Progenitor cell of endocrine pancreas (in vitro differentiated cells): ENCODE measurements around the gene SLC7A14. TPM values are rescaled to one million over a fixed set of nuclear protein-coding genes. Genes with fewer than 3 reads are reported as not detected.
A peak's percentile ranks its signal among the peaks of the same experiment; 100 is the strongest.

Experiments
- DNase-seq: peaks from one replicate; pipeline ENCODE4 v3.0.0; 2021; ENCODE audit warnings: low spot score; ENCODE audit not compliant: unreplicated experiment
- H3K27ac Mint-ChIP-seq: 2 replicates; pipeline ENCODE4 v1.8.0; 2021; ENCODE audit warnings: mild to moderate bottlenecking, moderate library complexity, mixed read lengths
- H3K27me3 Mint-ChIP-seq: 2 replicates; pipeline ENCODE4 v1.8.0; 2021; ENCODE audit warnings: mixed read lengths
- H3K36me3 Mint-ChIP-seq: 2 replicates; pipeline ENCODE4 v1.8.0; 2022; ENCODE audit warnings: mixed read lengths; ENCODE audit not compliant: insufficient read depth
- H3K4me1 Mint-ChIP-seq: 2 replicates; pipeline ENCODE4 v1.8.0; 2021; ENCODE audit warnings: low read depth, mixed read lengths
- H3K4me3 Mint-ChIP-seq: 2 replicates; pipeline ENCODE4 v1.8.0; 2021; ENCODE audit warnings: low read depth, mild to moderate bottlenecking, moderate library complexity, mixed read lengths
- H3K9me3 Mint-ChIP-seq: 2 replicates; pipeline ENCODE4 v1.8.0; 2021; ENCODE audit warnings: low read depth, mixed read lengths
- total RNA-seq: library from RNA; stranded (reverse); gene quantifications from 2 replicates; pipeline ENCODE4 v1.2.1, GENCODE V29; 2021
- TF ChIP-seq, protein P1 (sequence below): fragments of 200-600 bp; sonication (generic); IDR thresholded peaks from one replicate; pipeline ENCODE4 v1.5.0; 2021; ENCODE audit warnings: antibody characterized with exemption, mild to moderate bottlenecking; ENCODE audit not compliant: unreplicated experiment

Gene SLC7A14
- total RNA-seq, 1 donor from 2014 or later, result 1.2 TPM

DNA sequence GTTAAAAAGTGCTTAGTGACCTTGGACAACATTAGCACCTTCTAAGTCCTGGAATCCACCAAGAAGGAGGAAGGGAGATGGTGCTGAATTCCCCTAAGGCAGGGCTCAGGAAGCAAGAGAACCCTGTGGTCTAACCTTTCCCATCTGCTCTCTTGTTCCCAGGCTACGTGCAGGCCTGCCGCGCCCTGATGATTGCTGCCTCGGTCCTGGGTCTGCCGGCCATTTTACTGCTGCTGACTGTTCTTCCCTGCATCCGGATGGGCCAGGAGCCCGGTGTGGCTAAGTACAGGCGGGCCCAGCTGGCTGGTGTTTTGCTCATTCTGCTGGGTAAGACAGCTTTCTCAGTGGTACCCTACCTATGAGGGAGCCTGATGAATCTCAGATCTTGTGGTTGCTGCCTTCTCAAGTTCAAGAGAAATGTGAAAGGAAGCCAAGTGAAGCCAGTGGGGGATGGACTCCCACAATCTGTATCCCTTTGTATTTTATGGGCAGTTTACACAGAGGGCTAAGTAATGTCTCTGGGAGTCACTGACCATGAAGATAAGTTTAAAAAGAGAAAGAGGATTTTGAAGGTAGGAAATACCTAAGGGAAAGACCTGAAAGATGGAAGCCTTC lies 162.8 kb downstream of the SLC7A14 start:
- Mint-ChIP-seq H3K4me3 (no peak overlapping the region), H3K36me3 (peaks cover under 1% of the 10 kb centered on the region), H3K4me1 (peaks cover 23% of the 10 kb centered on the region), H3K27ac (no peak overlapping the region), H3K27me3 (peaks cover 20% of the 10 kb centered on the region), H3K9me3 (no peaks in the 10 kb centered on the region)
- TF ChIP-seq, protein P1, sequence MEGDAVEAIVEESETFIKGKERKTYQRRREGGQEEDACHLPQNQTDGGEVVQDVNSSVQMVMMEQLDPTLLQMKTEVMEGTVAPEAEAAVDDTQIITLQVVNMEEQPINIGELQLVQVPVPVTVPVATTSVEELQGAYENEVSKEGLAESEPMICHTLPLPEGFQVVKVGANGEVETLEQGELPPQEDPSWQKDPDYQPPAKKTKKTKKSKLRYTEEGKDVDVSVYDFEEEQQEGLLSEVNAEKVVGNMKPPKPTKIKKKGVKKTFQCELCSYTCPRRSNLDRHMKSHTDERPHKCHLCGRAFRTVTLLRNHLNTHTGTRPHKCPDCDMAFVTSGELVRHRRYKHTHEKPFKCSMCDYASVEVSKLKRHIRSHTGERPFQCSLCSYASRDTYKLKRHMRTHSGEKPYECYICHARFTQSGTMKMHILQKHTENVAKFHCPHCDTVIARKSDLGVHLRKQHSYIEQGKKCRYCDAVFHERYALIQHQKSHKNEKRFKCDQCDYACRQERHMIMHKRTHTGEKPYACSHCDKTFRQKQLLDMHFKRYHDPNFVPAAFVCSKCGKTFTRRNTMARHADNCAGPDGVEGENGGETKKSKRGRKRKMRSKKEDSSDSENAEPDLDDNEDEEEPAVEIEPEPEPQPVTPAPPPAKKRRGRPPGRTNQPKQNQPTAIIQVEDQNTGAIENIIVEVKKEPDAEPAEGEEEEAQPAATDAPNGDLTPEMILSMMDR, result no peak
- no peak for DNase-seq

DNA sequence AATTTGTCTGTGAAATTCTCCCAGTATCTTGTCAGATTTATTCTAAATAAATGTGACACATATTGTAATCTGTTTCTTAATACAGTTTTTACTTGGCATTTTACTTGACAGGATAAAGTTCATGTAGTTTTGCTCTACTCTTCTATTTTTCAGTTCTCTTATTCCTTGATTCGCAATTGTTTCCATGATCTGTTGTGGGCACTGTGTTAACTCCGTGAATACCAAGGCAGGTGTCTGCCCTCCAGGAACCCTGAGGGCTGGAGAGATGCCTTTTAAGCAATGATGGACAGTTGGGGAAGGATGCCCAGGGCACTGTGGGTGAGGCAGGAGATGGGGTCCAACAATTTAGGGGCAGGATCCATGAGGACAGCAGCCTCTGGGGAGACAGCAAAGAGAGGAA lies 164.1 kb downstream of the SLC7A14 start:
- Mint-ChIP-seq H3K4me1 (peaks cover 22% of the 10 kb centered on the region), H3K27me3 (peaks cover 31% of the 10 kb centered on the region), H3K27ac (no peak overlapping the region), H3K36me3 (no peaks in the 10 kb centered on the region), H3K4me3 (no peak overlapping the region), H3K9me3 (no peaks in the 10 kb centered on the region)
- DNase-seq, result no peak
- TF ChIP-seq, protein P1, result no peak

DNA sequence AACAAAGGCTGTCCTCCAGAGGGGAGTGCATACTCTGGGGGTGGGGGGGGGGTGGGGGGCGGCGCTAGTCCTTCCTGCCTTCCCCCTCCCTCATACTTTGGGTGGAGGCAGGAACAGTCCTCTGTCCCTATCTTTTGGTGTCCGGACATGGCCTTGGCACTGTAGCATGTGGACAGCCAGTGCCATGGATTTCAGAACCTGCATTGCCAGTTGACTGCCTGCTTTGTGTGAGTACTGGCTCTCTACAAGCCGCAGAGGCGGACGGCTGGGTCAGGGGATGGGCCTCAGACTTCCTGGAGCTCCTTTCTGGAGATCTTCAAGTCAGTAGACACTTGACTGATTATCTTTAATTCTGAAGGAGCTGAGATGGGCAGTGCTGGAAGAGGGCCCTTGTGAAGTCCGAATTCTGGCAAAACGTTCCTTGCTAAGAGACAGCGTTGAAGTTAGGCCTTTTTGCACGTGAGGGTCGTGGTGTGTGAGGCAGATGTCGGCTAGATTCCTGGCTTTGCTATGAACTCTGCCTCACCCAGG lies 164.7 kb downstream of the SLC7A14 start:
- H3K36me3 Mint-ChIP-seq, result no peaks in the 10 kb centered on the region
- H3K27ac Mint-ChIP-seq, result no peak overlapping the region
- no peak for DNase-seq
- H3K4me1 Mint-ChIP-seq, result peaks cover 19% of the 10 kb centered on the region
- TF ChIP-seq, protein P1, result no peak
- H3K4me3 Mint-ChIP-seq, result no peak overlapping the region
- H3K9me3 Mint-ChIP-seq, result no peaks in the 10 kb centered on the region
- peaks cover 36% of the 10 kb centered on the region for H3K27me3 Mint-ChIP-seq

DNA sequence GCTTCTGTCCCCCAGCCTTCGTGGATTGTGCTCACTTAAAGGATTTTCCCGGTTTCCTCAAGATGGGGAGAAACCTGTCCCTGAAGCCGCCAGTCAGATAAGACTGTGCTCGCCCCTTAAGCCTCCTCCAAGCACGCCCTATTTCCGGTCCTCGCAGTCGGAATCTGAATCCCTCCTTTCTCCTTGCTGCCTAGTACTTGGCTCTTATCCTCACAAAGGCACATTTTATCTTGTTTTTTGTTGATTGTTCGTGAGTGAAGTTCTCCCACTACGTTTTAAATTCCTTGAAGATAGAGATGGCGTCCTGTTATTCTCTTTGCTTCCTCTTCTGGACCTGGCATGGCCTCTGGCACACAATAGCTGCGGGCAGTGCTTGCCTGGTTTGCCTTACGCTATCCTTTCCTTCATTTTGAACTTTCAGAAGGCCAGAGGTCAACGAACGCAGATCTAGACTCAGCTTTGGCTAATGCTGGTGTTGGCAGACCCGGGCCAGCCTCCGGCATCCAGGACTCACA lies 165.5 kb downstream of the SLC7A14 start:
- H3K4me3 Mint-ChIP-seq, result peak overlapping the region; percentile 48
- H3K27me3 Mint-ChIP-seq, result peaks cover 43% of the 10 kb centered on the region

DNA sequence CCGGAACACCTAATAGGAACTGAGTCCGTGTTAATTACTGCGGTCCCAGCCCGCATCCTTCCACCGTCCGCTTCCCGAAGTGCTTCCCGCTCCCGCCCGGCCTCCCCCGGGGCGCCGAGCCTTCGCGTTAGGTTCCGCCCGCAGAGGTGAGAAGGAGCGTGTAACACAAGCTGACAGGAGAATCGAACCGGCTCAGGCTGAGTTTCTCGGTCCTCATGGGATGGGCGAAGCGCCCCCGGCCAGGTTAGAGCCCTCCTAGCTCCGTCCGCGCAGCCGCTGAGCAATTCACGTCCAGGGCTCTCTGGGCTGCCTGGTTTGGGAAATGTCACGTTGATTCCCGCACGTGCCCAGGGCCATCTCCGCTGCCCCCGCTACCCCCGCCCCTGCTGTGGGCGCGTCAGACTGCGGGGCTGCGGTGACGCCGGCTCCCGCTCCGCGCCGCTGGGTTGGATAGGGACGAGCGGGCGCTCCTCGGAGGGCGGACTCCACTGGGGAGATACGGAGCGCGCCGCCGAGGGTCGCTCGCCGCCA lies 166.3 kb downstream of the SLC7A14 start:
- Mint-ChIP-seq H3K4me3 (peak overlapping the region; percentile 21), H3K4me1 (peaks cover 8% of the 10 kb centered on the region), H3K27me3 (peaks cover 44% of the 10 kb centered on the region), H3K9me3 (no peaks in the 10 kb centered on the region), H3K36me3 (no peaks in the 10 kb centered on the region), H3K27ac (no peak overlapping the region)
- TF ChIP-seq, protein P1, result no peak
- DNase-seq, result no peak

More for the DNA sequence above, 165.5 kb downstream of the SLC7A14 start:
- TF ChIP-seq, protein P1, result no peak
- peaks cover 11% of the 10 kb centered on the region for H3K4me1 Mint-ChIP-seq
- no peaks in the 10 kb centered on the region for H3K36me3 Mint-ChIP-seq
- no peak for DNase-seq
- no peaks in the 10 kb centered on the region for H3K9me3 Mint-ChIP-seq
- no peak overlapping the region for H3K27ac Mint-ChIP-seq
